Prostate gland (tissue), 2 donors: ENCODE measurements around the gene CTTNBP2NL.

ENCODE experiments used
- CTCF ChIP-seq, 4 experiments: fragments of 200-600 bp in 2 of 4; fragments of 450-650 bp in 2 of 4; sonication (generic) in 2 of 4; IDR thresholded peaks; 1 replicate in 3 of 4; 2 replicates in 1 of 4; pipeline ENCODE4 v1.5.1; 2016 to 2019; ENCODE audit warnings: antibody characterized with exemption in 4 of 4, mild to moderate bottlenecking in 2 of 4, moderate library complexity in 2 of 4
- POLR2A ChIP-seq: fragments of 450-650 bp; IDR thresholded peaks from one replicate; pipeline ENCODE4 v1.6.1; 2016; ENCODE audit warnings: antibody characterized with exemption, mild to moderate bottlenecking

DNA sequence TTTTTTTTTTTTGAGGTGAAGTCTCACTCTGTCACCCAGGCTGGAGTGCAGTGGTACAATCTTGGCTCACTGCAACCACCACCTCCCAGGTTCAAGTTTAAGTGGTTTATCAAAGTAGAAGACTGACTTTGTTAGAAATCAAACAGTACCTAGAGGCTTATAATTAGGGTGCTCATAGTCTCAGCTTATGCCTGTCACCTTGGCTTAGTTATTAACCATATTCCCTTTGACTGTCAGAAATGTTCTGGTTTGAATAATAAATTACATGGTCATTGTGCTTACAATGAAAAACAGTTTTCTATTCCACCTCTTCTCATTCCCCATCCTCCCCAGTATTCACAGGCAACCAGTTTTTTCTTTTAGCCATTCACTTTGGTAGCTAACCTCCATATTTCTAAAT lies 54.8 kb downstream of the CTTNBP2NL start:
- TF ChIP-seq CTCF (IDR thresholded peaks at IDR 0.05), result no peak
- TF ChIP-seq POLR2A, result no peak
